HuH-7 (cell line): ENCODE measurements around the gene ZNF445.
A peak's percentile ranks its signal among the peaks of the same experiment; 100 is the strongest.
"Not testable (repeated sequence)": the region's sequence is repeated elsewhere in the genome, so short reads cannot be mapped to it uniquely, and the experiment has no call there.

Experiments used
- DNase-seq: peaks from one replicate; pipeline ENCODE4 v3.0.0; 2011; ENCODE audit warnings: low spot score

The ZNF445 gene

GRCh38 chr3:44476181-44476611 lies 1.3 kb downstream of the ZNF445 start:
- no peak for DNase-seq

- not testable (repeated sequence) for DNase-seq
Observed at GRCh38 chr3:44474886-44475285, 2.6 kb downstream of the ZNF445 start.

GRCh38 chr3:44470430-44470829 lies 7.0 kb downstream of the ZNF445 start:
- no peak for DNase-seq

DNA sequence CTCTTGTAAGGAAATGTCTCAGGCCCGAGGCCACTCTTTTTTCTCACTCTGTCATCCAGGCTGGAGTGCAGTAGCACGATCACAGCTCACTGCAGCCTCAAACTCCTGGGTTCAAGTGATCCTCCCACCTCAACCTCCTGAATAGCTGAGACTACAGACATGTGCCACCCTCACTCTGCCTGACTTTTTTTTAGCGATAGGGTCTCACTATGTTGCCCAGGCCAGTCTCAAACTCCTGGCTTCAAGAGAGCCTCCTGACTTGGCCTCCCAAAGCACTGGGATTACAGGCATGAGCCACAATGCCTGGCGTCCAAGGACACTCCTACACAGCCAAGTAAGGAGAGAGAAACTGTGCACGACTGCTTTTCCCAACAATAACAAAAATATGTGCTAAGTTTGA lies 7.6 kb downstream of the ZNF445 start:
- no peak for DNase-seq

- DNase-seq = no peak
Observed at GRCh38 chr3:44468572-44469520, 8.6 kb downstream of the ZNF445 start.

DNA sequence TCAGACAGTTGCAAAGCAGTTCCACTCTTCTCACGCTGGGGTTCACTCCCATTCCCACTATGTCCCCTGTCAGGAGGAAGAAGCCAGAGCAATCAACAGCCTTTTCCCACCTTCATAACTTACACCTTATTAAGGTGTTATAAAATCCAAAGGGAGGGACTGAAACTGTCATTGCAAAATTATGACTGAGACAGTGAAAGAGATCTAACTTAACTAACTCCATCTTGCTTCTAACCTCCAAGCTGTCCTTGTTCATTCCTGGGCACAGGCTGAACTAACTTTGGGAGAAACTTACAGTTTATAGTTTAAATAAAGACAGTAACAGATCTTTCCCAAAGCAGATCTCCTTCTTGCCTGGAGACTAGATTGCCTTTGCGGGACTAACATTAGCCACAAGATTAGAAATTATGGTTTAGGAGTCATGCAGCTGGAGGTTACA lies 9.4 kb downstream of the ZNF445 start:
- not testable (repeated sequence) for DNase-seq

- no peak for DNase-seq
Observed at GRCh38 chr3:44467241-44467640, 10.2 kb downstream of the ZNF445 start.

- not testable (repeated sequence) for DNase-seq
Observed at GRCh38 chr3:44464920-44465319, 12.6 kb downstream of the ZNF445 start.

DNA sequence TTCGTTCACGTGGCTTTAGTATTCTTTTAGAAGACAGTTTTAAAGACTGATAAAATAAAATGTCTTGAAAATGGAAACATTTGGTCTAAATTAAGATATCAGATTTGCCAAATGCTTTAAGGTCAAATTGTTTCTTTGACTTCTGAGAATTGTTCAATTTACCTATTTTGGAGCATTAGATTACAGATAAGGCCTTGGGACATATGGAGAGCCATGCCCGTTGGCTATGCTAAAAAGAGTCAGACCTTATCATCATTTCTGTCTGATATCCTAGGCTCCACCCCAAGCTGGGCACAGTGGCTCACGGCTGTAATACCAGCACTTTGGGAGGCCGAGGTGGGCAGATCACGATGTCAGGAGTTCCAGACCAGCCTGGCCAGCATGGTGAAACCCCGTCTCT lies 13.0 kb downstream of the ZNF445 start:
- no peak for DNase-seq

DNA sequence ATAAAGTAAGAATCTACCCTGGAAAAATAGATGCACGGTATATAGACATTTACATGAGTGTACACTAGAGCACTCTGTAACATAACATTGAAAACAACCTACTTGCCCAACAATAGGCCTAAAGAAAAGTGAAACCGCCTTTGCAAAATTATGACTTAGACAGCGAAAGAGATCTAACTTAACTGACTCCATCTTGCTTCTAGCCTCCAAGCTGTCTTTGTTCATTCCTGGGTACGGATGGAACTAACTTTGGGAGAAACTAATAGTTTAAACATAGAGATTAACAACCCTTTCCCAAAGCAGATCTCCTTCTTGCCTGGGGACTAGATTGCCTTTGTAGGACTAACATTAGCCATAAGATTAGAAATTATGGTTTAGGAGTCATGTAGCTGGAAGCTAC lies 17.4 kb downstream of the ZNF445 start:
- DNase-seq = not testable (repeated sequence)

DNA sequence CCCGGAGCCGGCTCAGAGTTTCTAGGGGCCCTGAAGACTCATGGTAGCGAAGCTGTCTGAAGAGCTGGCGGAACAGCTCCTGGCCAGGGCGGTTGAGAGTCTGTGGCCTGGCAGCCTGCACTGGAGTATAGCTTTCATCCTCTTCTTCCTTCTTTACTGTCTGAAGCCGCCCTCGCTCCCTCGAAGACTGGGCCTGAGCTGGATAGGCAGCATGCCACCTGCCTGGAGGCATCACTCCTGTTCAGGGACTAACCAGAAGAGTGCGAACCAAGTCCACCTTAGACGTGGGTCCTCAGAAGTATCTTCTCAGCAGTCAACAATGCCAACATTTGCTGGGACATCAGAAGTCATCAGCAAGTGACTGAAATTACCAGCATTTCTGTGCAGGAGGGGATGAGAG lies 22.2 kb downstream of the ZNF445 start:
- no peak for DNase-seq

GRCh38 chr3:44454258-44454657 lies 23.2 kb downstream of the ZNF445 start:
- DNase-seq = no peak

DNA sequence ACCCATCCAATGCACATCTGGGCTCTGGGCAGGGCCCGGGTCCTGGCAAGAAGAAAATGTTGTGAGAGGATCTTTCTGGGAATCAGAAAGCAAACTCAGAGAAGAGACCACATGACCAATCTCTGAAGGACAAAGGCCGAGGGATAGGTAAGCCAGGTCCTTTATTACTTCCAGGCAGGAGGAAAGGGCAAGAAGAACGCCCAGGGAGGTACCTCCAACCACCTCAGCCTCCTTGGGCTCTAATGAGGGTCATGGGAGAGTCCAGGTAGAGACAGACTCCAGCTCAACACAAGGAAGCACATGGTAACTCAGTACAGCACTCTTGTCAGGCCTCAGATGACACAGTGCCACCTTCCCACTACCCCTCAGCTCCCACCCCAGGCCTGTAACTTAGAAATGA lies 26.0 kb downstream of the ZNF445 start:
- no peak for DNase-seq

- no peak for DNase-seq
Observed at GRCh38 chr3:44446929-44447328, 30.5 kb downstream of the ZNF445 start.

DNA sequence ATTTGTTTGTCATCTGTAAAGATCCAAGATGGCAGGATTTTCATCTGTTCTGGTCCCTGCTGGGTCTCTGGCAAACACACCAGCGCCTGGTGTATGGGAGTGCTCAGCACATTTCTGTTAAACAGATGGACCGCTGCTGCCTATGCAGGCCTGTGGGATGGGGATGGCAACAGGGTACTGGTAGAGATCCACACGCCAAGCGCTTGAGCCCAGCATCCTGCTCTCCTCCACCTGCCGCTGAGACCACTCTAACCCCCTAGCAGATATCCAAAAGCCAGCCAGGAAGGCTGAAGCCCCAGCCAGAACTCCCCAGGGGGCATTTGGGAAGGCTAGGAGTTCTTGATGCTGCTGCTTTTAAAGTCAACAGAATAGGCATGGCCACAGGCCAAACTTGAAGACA lies 31.7 kb downstream of the ZNF445 start:
- DNase-seq = no peak

- no peak for DNase-seq
Observed at GRCh38 chr3:44444896-44445691, 32.4 kb downstream of the ZNF445 start.

GRCh38 chr3:44444437-44444836 lies 33.0 kb downstream of the ZNF445 start:
- DNase-seq = no peak

GRCh38 chr3:44442596-44443309 lies 34.7 kb downstream of the ZNF445 start:
- no peak for DNase-seq

GRCh38 chr3:44439499-44440295 lies 37.8 kb downstream of the ZNF445 start:
- peak; percentile 68 for DNase-seq

- DNase-seq = no peak
Observed at GRCh38 chr3:44437800-44438199, 39.7 kb downstream of the ZNF445 start.

GRCh38 chr3:44436181-44436580 lies 41.3 kb downstream of the ZNF445 start:
- no peak for DNase-seq
